HG03025 (cell line): ENCODE data around the gene FAM180A.

ENCODE experiments used
- ATAC-seq: cut with Tn5 transposase; IDR thresholded peaks from one replicate; pipeline ENCODE4 v1.9.1; 2021; ENCODE audit warnings: mild to moderate bottlenecking, moderate library complexity; ENCODE audit not compliant: unreplicated experiment, low FRiP score

The FAM180A gene

GRCh38 chr7:135685306-135686084 lies 63.1 kb downstream of the FAM180A start:
- ATAC-seq = no peak

GRCh38 chr7:135684699-135685098 lies 63.9 kb downstream of the FAM180A start:
- ATAC-seq = no peak

- no peak for ATAC-seq
These were observed 64.5 kb downstream of the FAM180A start for GRCh38 chr7:135684136-135684535.

GRCh38 chr7:135683609-135684008 lies 65.0 kb downstream of the FAM180A start:
- ATAC-seq = no peak

GRCh38 chr7:135682191-135682590 lies 66.4 kb downstream of the FAM180A start:
- no peak for ATAC-seq

GRCh38 chr7:135681762-135682161 lies 66.9 kb downstream of the FAM180A start:
- no peak for ATAC-seq
